Stimulated activated naive CD8-positive, alpha-beta T cell treated with anti-CD3 and anti-CD28 coated beads, Interleukin-15, Interleukin-2, amounts not matched to agents 100 U/mL and 50 U/mL, for 24 hours (primary cell): ENCODE results near the gene ADGRG4.

Experiments
- ATAC-seq: fragments of 150-1000 bp; cut with Tn5 transposase; one replicate; pipeline ENCODE4 v1.10.0; 2021
- DNase-seq: peaks from one replicate; pipeline ENCODE4 v3.0.0; 2021

The ADGRG4 gene

GRCh38 chrX:136304493-136304892 is 3.7 kb downstream of the ADGRG4 start:
- no peak for ATAC-seq
- DNase-seq: no peak

GRCh38 chrX:136306182-136306581 is 5.4 kb downstream of the ADGRG4 start:
- no peak for DNase-seq
- ATAC-seq: no peak

GRCh38 chrX:136307471-136307870 is 6.7 kb downstream of the ADGRG4 start:
- ATAC-seq: no peak
- DNase-seq: no peak

GRCh38 chrX:136310411-136310810 is 9.6 kb downstream of the ADGRG4 start:
- ATAC-seq (no peak), DNase-seq (no peak)

- ATAC-seq (no peak), DNase-seq (no peak)
These were observed 17.4 kb downstream of the ADGRG4 start for GRCh38 chrX:136318156-136318555.

- DNase-seq (no peak), ATAC-seq (no peak)
These were observed 18.3 kb downstream of the ADGRG4 start for GRCh38 chrX:136318895-136319597.

- ATAC-seq: no peak
- DNase-seq: no peak
These were observed 18.8 kb downstream of the ADGRG4 start for GRCh38 chrX:136319600-136319999.

GRCh38 chrX:136321532-136321931 is 20.8 kb downstream of the ADGRG4 start:
- ATAC-seq (no peak), DNase-seq (no peak)

- ATAC-seq: no peak
- no peak for DNase-seq
These were observed 21.3 kb downstream of the ADGRG4 start for GRCh38 chrX:136322064-136322463.

- no peak for ATAC-seq
- DNase-seq: no peak
These were observed 24.6 kb downstream of the ADGRG4 start for GRCh38 chrX:136325377-136325776.

GRCh38 chrX:136328933-136329332 is 28.2 kb downstream of the ADGRG4 start:
- ATAC-seq (no peak), DNase-seq (no peak)

- DNase-seq (no peak), ATAC-seq (no peak)
These were observed 35.9 kb downstream of the ADGRG4 start for GRCh38 chrX:136336623-136337022.

GRCh38 chrX:136339702-136340101 is 38.9 kb downstream of the ADGRG4 start:
- DNase-seq: no peak

GRCh38 chrX:136344320-136344719 is 43.6 kb downstream of the ADGRG4 start:
- DNase-seq: no peak
- no peak for ATAC-seq

More at GRCh38 chrX:136339702-136340101, 38.9 kb downstream of the ADGRG4 start:
- ATAC-seq: no peak

GRCh38 chrX:136346506-136346905 is 45.7 kb downstream of the ADGRG4 start:
- DNase-seq (no peak), ATAC-seq (no peak)

GRCh38 chrX:136347706-136348105 is 46.9 kb downstream of the ADGRG4 start:
- no peak for DNase-seq
- ATAC-seq: no peak

- DNase-seq: no peak
These were observed 52.8 kb downstream of the ADGRG4 start for GRCh38 chrX:136353526-136354093.

GRCh38 chrX:136354201-136354600 is 53.4 kb downstream of the ADGRG4 start:
- DNase-seq (no peak), ATAC-seq (no peak)

More at GRCh38 chrX:136353526-136354093, 52.8 kb downstream of the ADGRG4 start:
- ATAC-seq: no peak

- ATAC-seq: no peak
- no peak for DNase-seq
These were observed 68.6 kb downstream of the ADGRG4 start for GRCh38 chrX:136369377-136369776.

GRCh38 chrX:136376713-136377112 is 76.0 kb downstream of the ADGRG4 start:
- DNase-seq: no peak

GRCh38 chrX:136380010-136380769 is 79.4 kb downstream of the ADGRG4 start:
- ATAC-seq (no peak), DNase-seq (no peak)

More at GRCh38 chrX:136376713-136377112, 76.0 kb downstream of the ADGRG4 start:
- no peak for ATAC-seq

GRCh38 chrX:136386173-136386572 is 85.4 kb downstream of the ADGRG4 start:
- ATAC-seq (no peak), DNase-seq (no peak)

- no peak for ATAC-seq
- DNase-seq: no peak
These were observed 86.1 kb downstream of the ADGRG4 start for GRCh38 chrX:136386826-136387225.
